ENCODE data around the gene SH3BGRL2.
A peak's percentile ranks its signal among the peaks of the same experiment; 100 is the strongest.

SH3BGRL2 gene

DNA sequence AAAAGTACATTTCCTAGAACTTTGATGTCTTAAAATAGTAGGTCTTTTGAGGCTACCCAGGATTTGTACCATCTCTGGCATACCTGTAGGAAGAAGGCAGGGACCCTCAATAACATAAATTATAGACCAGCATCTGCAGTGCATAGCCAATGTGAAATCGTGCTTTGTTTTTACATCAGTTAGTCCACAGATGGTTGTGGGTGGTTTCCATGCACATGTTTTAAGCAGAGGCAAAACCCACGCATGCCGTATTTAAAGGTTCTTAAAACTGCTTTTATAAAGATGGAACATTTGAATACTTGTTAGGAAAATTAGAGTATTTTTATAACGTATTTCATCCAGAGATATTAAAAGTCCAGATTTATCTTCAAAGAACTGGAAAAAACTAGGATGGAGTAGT, 66.3 kb downstream of the SH3BGRL2 start:
- Mint-ChIP-seq H3K27me3 (peaks cover 12% of the 10 kb centered on the region), H3K36me3 (ENCODE audit: insufficient read depth) (no peaks in the 10 kb centered on the region), H3K9me3 (no peaks in the 10 kb centered on the region), H3K27ac (ENCODE audit: low read depth) (no peak overlapping the region), H3K4me1 (peaks cover 1% of the 10 kb centered on the region), H3K4me3 (no peak overlapping the region)
- DNase-seq (ENCODE audit: low spot score in 2 of 2) (no peak), ATAC-seq (replicated peaks; ENCODE audit: extremely low read depth, poor library complexity, severe bottlenecking) (no peak)

DNA sequence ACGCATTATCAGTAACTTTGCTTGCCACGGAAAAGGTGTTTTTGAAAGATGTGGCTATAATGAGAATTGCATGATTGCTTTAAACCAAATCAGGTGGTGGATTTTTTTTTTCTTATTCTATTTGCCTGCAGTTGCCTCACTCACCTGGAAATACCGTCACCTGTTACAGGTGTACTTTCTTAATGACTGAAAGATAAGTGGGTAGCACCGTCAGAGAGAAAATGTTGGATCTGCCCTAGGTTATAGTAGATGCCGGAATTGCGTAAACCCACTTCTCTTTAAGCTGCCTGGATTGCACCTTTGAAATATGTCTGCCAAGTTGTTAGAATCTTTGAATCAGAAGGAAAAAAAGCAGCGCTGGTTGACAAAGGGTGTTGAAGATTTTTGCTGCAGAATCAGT, 68.5 kb downstream of the SH3BGRL2 start:
- no peak for ATAC-seq (replicated peaks; ENCODE audit: extremely low read depth, poor library complexity, severe bottlenecking)
- DNase-seq (ENCODE audit: low spot score in 2 of 2) = no peak
- Mint-ChIP-seq H3K4me1 (peaks cover 15% of the 10 kb centered on the region), H3K9me3 (no peaks in the 10 kb centered on the region), H3K27me3 (peaks cover 8% of the 10 kb centered on the region), H3K36me3 (ENCODE audit: insufficient read depth) (peaks cover 1% of the 10 kb centered on the region), H3K27ac (ENCODE audit: low read depth) (no peak overlapping the region), H3K4me3 (no peak overlapping the region)

DNA sequence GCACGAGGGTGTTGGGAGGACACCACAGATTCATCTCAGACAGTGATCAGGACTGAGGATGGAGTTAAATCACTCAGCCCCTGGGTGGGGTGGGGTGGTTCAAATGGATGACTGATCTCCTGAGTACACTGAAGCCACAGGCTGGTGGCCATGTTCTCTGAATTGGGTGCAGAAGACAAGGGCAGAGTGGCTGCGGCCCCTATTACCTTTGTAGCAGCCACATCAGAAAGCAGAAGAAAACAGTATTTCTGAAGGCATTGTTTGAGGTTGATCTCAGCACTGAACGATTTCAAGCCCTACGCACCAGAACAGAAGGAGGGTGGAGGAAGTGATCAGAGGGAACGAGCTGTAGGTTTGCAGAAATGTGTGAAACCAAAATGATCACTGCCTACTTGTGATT, 71.6 kb downstream of the SH3BGRL2 start:
- ATAC-seq (replicated peaks; ENCODE audit: extremely low read depth, poor library complexity, severe bottlenecking) = peak; percentile 73
- peak overlapping the region; percentile 48 for H3K4me3 Mint-ChIP-seq
- H3K9me3 Mint-ChIP-seq = no peaks in the 10 kb centered on the region
- peak in 1 of 2 donors; percentile 13 for DNase-seq (ENCODE audit: low spot score in 2 of 2)
- peak overlapping the region; percentile 86 for H3K27ac Mint-ChIP-seq (ENCODE audit: low read depth)
- H3K4me1 Mint-ChIP-seq = peaks cover 15% of the 10 kb centered on the region
- peaks cover 1% of the 10 kb centered on the region for H3K36me3 Mint-ChIP-seq (ENCODE audit: insufficient read depth)
- H3K27me3 Mint-ChIP-seq = no peaks in the 10 kb centered on the region

DNA sequence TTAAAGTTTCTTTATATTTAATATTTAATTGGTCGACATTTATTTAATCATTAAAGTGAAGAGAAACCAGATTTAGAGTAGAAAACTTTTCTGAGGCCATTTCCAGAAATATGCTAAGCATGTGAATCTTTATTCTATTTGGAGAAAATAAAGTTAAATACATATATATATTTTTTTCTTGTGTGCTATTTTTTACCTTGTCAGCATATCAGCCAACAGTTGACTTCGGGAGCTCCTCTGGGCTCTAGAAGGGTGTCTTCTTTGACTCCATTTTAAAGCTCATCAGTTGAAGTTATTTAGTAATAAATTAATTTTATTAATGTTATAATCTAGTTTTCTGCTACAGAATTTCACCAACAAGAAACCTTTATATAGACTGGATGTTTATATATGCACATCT, 73.1 kb downstream of the SH3BGRL2 start:
- Mint-ChIP-seq H3K27ac (ENCODE audit: low read depth) (no peak overlapping the region), H3K9me3 (no peaks in the 10 kb centered on the region), H3K4me3 (no peak overlapping the region), H3K4me1 (peaks cover 15% of the 10 kb centered on the region), H3K36me3 (ENCODE audit: insufficient read depth) (peaks cover 1% of the 10 kb centered on the region), H3K27me3 (no peaks in the 10 kb centered on the region)
- DNase-seq (ENCODE audit: low spot score in 2 of 2) (no peak), ATAC-seq (replicated peaks; ENCODE audit: extremely low read depth, poor library complexity, severe bottlenecking) (no peak)

DNA sequence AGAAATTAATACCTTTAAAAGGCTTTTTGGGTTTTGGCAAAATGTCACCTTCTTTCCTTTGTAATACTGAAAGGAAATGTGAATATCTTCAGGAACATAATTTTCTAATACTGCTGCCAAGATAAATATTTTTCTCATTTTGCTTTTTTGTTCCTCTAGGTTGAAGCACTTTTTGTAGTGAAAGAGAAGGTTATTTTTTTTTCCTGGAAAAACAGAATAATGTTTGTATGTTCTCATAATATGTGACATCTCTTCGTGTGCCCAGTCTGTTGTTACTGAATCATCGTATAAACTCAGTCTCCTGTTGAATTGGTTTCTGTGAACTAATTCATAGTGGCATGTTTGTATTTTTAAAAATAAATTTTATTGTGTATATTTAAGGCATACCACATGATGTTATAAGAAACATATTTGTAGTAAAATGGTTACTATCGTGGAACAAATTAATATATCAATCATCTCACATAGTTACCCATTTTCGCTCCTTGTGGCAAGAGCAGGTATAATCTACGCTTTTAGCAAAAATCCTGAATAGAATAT, 74.4 kb downstream of the SH3BGRL2 start:
- peaks cover 1% of the 10 kb centered on the region for H3K36me3 Mint-ChIP-seq (ENCODE audit: insufficient read depth)
- H3K9me3 Mint-ChIP-seq = no peaks in the 10 kb centered on the region
- DNase-seq (ENCODE audit: low spot score in 2 of 2) (no peak), ATAC-seq (replicated peaks; ENCODE audit: extremely low read depth, poor library complexity, severe bottlenecking) (no peak)
- no peaks in the 10 kb centered on the region for H3K27me3 Mint-ChIP-seq
- H3K4me3 Mint-ChIP-seq = no peak overlapping the region
- H3K4me1 Mint-ChIP-seq = peaks cover 15% of the 10 kb centered on the region
- H3K27ac Mint-ChIP-seq (ENCODE audit: low read depth) = no peak overlapping the region

DNA sequence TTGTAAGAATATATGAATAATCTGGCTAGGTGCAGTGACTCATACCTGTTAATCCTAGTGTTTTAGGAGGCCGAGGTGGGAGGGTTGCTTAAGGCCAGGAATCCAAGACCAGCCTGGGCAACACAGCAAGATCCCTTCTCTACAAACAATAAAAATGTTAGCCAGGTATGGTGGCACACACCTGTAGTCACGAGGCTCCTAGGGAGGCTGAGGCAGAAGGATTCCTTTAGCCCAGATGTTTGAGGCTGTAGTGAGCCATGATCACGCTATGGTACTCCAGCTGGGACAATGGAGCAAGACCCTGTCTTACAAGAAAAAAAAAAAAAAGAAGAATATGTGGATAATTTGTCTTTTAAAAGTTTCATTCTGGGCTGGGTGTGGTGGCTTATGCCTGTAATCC, 75.4 kb downstream of the SH3BGRL2 start:
- Mint-ChIP-seq H3K9me3 (no peaks in the 10 kb centered on the region), H3K4me1 (peaks cover 15% of the 10 kb centered on the region), H3K27me3 (no peaks in the 10 kb centered on the region), H3K27ac (ENCODE audit: low read depth) (no peak overlapping the region), H3K4me3 (no peak overlapping the region), H3K36me3 (ENCODE audit: insufficient read depth) (peaks cover 1% of the 10 kb centered on the region)
- ATAC-seq (replicated peaks; ENCODE audit: extremely low read depth, poor library complexity, severe bottlenecking) = no peak
- no peak for DNase-seq (ENCODE audit: low spot score in 2 of 2)

DNA sequence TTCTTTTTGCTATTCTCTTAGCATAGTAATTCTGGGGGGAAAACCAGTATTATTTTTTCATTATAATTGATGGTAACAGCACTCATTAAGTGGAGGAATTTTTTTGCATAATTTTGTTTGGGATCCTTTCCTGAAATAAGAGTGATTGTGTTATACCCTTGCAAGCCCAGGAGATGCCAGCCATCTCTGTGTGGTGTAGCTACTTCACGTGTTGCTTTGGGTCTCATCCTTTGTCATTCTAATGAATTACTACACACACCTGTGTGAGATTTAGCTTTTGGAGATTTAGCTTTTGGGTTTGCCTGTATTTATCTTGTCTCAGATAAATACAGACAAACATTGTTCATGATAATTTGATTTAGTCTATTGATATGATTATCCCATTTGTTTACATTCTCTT, 76.5 kb downstream of the SH3BGRL2 start:
- Mint-ChIP-seq H3K36me3 (ENCODE audit: insufficient read depth) (peaks cover under 1% of the 10 kb centered on the region), H3K4me1 (peaks cover 12% of the 10 kb centered on the region), H3K4me3 (no peak overlapping the region), H3K27me3 (no peaks in the 10 kb centered on the region), H3K27ac (ENCODE audit: low read depth) (no peak overlapping the region), H3K9me3 (no peaks in the 10 kb centered on the region)
- DNase-seq (ENCODE audit: low spot score in 2 of 2) (no peak), ATAC-seq (replicated peaks; ENCODE audit: extremely low read depth, poor library complexity, severe bottlenecking) (no peak)

DNA sequence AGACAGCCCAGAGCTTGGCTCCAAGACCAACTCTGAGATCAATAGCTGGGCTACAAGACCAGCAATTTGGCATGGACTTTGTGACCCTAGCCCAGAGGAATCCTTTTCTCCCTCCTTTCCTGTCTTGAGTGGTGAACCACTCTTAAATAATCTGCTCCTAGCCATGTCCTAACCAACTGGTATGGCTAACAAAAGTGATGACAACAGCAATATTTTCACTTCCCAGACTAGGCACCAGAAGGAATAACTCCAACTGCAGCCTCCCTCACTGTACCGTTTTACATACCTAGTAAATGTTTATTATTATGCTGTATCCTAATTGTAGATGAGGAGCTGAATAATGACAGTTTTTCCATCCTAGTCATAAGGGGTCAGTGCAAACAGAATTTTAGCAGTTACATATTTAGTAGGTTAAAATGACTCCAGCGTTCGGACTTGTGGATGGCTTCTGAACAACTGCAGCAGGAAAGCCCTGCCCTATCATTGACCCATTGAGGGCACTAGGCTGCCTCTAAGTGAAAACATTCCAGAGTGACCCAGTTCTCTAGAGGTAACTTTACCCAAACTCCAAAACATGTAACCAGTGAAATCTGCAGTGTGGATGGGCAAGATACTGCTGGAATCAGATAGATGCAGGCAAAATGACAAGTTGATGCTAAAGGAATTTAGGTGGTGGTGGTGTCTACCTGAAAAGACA, 77.1 kb downstream of the SH3BGRL2 start:
- no peak for ATAC-seq (replicated peaks; ENCODE audit: extremely low read depth, poor library complexity, severe bottlenecking)
- no peak overlapping the region for H3K27ac Mint-ChIP-seq (ENCODE audit: low read depth)
- no peaks in the 10 kb centered on the region for H3K9me3 Mint-ChIP-seq
- H3K4me1 Mint-ChIP-seq = peaks cover 6% of the 10 kb centered on the region
- no peaks in the 10 kb centered on the region for H3K27me3 Mint-ChIP-seq
- no peak for DNase-seq (ENCODE audit: low spot score in 2 of 2)
- H3K36me3 Mint-ChIP-seq (ENCODE audit: insufficient read depth) = no peaks in the 10 kb centered on the region
- H3K4me3 Mint-ChIP-seq = no peak overlapping the region

DNA sequence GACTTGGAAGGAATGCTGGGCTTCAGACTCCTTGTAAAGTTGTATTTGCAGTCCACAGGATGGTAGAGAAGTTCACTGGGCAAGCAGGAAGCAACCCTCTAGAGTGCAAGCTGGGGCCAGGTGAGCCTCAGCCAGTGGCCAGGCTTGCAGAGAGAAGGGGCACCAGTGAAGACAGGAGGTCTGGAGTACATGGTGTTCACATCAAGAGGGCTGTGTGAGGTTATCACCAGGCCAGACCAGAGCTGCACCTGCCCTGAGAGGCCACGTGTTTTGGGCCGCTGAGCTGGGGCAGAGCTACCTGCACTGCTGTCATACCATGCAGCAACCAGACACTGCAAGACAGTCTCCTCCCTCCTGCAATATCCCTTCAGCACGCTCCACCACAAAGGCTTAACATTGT, 79.0 kb downstream of the SH3BGRL2 start:
- Mint-ChIP-seq H3K27ac (ENCODE audit: low read depth) (no peak overlapping the region), H3K27me3 (no peaks in the 10 kb centered on the region), H3K36me3 (ENCODE audit: insufficient read depth) (no peaks in the 10 kb centered on the region), H3K4me3 (no peak overlapping the region), H3K4me1 (no peaks in the 10 kb centered on the region), H3K9me3 (no peaks in the 10 kb centered on the region)
- DNase-seq (ENCODE audit: low spot score in 2 of 2) = no peak
- no peak for ATAC-seq (replicated peaks; ENCODE audit: extremely low read depth, poor library complexity, severe bottlenecking)

DNA sequence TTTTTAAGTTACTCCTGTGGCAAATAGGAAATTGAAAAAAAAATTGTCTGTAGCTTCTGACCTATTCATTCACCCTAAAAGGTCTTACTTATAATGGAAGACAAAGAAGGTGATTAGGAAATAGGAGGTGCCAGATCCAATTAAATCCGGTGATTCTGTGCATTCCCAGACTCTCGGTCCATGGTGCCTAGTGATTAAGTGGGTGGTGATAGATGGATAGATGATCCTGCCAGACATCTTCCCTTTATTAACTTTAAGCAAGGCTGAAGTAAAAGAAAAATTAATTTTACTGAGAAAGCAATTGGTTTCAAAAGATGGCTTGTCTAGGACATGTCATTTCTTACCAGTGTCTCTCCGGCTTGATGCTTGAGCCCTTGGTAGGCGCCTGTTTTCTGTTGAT, 80.0 kb downstream of the SH3BGRL2 start:
- Mint-ChIP-seq H3K4me1 (no peaks in the 10 kb centered on the region), H3K9me3 (no peaks in the 10 kb centered on the region), H3K36me3 (ENCODE audit: insufficient read depth) (no peaks in the 10 kb centered on the region), H3K27ac (ENCODE audit: low read depth) (no peak overlapping the region), H3K27me3 (no peaks in the 10 kb centered on the region), H3K4me3 (no peak overlapping the region)
- ATAC-seq (replicated peaks; ENCODE audit: extremely low read depth, poor library complexity, severe bottlenecking) (no peak), DNase-seq (ENCODE audit: low spot score in 2 of 2) (no peak)

DNA sequence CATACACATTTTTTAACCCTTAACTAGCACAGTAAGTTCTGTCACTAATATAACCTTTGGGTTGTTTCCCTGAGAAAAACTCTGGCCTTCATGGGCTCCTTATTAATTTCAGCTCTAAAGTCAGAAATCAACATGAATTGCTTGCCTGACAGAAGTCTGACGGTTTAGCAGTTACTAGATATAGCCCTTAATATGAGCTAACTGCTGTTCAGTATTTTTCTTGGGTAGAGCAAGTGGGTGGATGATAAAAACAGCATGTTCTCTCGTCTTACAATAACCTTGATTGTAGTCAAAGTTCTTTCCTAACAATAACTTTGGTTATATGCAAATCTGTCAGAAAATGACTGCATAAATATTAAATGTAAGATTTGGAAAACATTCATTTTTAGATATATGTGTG, 81.0 kb downstream of the SH3BGRL2 start:
- H3K4me3 Mint-ChIP-seq = no peak overlapping the region
- no peak for DNase-seq (ENCODE audit: low spot score in 2 of 2)
- no peaks in the 10 kb centered on the region for H3K9me3 Mint-ChIP-seq
- H3K4me1 Mint-ChIP-seq = no peaks in the 10 kb centered on the region
- H3K27me3 Mint-ChIP-seq = no peaks in the 10 kb centered on the region
- no peaks in the 10 kb centered on the region for H3K36me3 Mint-ChIP-seq (ENCODE audit: insufficient read depth)
- no peak overlapping the region for H3K27ac Mint-ChIP-seq (ENCODE audit: low read depth)
- ATAC-seq (replicated peaks; ENCODE audit: extremely low read depth, poor library complexity, severe bottlenecking) = no peak

DNA sequence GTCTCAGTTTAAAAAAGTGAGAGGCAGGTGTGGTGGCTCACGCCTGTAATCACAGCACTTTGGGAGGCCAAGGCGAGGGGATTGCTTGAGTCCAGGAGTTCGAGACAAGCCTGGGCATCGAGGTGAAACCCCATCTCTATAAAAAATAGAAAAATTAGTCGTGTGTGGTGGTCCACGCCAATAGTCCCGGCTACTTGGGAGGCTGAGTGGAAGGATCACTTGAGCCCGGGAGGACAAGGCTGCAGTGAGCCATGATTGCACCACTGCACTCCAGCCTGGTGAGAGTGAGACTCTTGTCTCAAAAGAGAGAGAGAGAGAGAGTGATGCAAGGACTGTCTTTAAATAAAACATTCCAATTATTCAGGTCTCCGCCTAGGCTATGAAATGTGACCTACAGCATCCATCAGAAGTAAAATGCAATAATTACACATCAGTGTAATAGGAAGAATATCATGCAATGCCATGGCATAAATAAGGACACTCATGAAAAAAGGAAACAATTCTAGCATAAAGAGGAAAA, 81.5 kb downstream of the SH3BGRL2 start:
- no peak for ATAC-seq (replicated peaks; ENCODE audit: extremely low read depth, poor library complexity, severe bottlenecking)
- Mint-ChIP-seq H3K4me1 (no peaks in the 10 kb centered on the region), H3K27ac (ENCODE audit: low read depth) (no peak overlapping the region), H3K4me3 (no peak overlapping the region), H3K9me3 (no peaks in the 10 kb centered on the region), H3K36me3 (ENCODE audit: insufficient read depth) (no peaks in the 10 kb centered on the region), H3K27me3 (no peaks in the 10 kb centered on the region)
- no peak for DNase-seq (ENCODE audit: low spot score in 2 of 2)

DNA sequence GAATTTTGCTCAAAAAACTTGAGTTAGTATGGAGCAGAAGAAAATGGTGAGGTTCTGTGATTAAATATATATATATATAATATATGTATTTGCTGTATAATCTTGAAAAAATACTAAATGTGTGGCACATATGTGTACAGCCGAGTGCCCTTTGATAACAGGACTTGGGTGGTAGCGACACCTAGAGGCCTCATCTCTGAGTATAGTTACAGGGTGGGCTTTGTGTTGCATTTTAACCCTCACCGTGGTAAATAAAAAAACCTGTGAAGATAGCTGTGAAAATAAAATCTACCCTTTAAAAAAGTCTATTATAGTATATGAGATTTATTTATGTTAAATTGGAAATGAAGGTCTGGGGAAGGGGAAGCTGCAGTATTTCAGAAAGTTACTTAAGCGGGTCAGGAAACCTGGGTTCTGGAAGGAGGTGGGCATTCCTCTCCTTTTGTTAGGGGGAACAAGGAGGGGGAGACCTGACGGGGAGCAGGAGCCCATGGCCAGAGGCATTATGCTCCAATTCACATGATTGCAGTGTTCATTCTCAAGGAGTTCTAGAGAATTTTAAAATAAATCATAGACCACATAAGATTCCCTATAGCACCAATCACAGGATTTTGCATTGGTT, 82.7 kb downstream of the SH3BGRL2 start:
- H3K36me3 Mint-ChIP-seq (ENCODE audit: insufficient read depth) = no peaks in the 10 kb centered on the region
- no peaks in the 10 kb centered on the region for H3K4me1 Mint-ChIP-seq
- no peaks in the 10 kb centered on the region for H3K27me3 Mint-ChIP-seq
- no peaks in the 10 kb centered on the region for H3K9me3 Mint-ChIP-seq
- DNase-seq (ENCODE audit: low spot score in 2 of 2) (no peak), ATAC-seq (replicated peaks; ENCODE audit: extremely low read depth, poor library complexity, severe bottlenecking) (peak; percentile 32)
- no peak overlapping the region for H3K27ac Mint-ChIP-seq (ENCODE audit: low read depth)
- H3K4me3 Mint-ChIP-seq = no peak overlapping the region
